K562 (cell line): Measurements from ENCODE around the gene ABCB4. TPM values are rescaled to one million over a fixed set of nuclear protein-coding genes. Genes with fewer than 3 reads are reported as not detected.

Experiments used
- ATAC-seq: fragments of 200-7000 bp; cut with Tn5 transposase; 3 replicates; pipeline ENCODE4 v1.9.1; 2020; ENCODE audit warnings: moderate library complexity
- BruUV-seq: library from RNA; stranded (reverse); fragments of 400-500 nt; replicated peaks from 2 replicates; lab custom pipeline; 2021; lab: Mats Ljungman, UMichigan
- CTCF ChIA-PET: fragments of 300-600 bp; formaldehyde crosslinking; extraction: SDS; loops from one replicate; lab custom pipeline; 2021; ENCODE audit warnings: low intra/inter-chr PET ratio; lab: Yijun Ruan, JAX
- POLR2A ChIA-PET: fragments of 300-600, 350-650 bp; sonication (Branson Sonifier 250); formaldehyde crosslinking; extraction: SDS; loops from one replicate; lab custom pipeline; 2021; ENCODE audit warnings: antibody characterized with exemption, inconsistent platforms; lab: Yijun Ruan, JAX
- DNase-seq, 4 experiments: peaks; one replicate each; pipeline versions ENCODE4 v3.0.0 to v3.0.0-alpha.2; 2011 to 2018; ENCODE audit warnings: low spot score in 3 of 4, mixed read lengths in 3 of 4; ENCODE audit errors: extremely low read depth in 1 of 4
- FAIRE-seq: peaks from 2 replicates; lab custom pipeline; 2011; peaks lifted over from hg19 to GRCh38; lab: Jason Lieb, UNC
- H2AFZ ChIP-seq: 2 replicates; pipeline ENCODE4 v1.6.0; 2011; ENCODE audit warnings: low read depth, low read length, control low read depth, inconsistent platforms
- H3K27ac ChIP-seq: fragments of 200-600 bp; 3 replicates; pipeline ENCODE4 v1.8.0; 2011; ENCODE audit warnings: low read depth, mild to moderate bottlenecking, control low read depth, inconsistent platforms, low read length, moderate library complexity, mixed read lengths; ENCODE audit errors: extremely low read depth
- H3K27me3 ChIP-seq, 2 experiments: fragments of 300-600 bp in 1 of 2; 2 replicates in 1 of 2; 3 replicates in 1 of 2; pipeline versions ENCODE4 v1.6.0 to v1.8.0; 2011; ENCODE audit warnings: inconsistent platforms in 2 of 2, low read length in 2 of 2, mild to moderate bottlenecking in 1 of 2, mixed read lengths in 1 of 2, moderate library complexity in 1 of 2; ENCODE audit not compliant: control insufficient read depth in 2 of 2, insufficient read depth in 2 of 2
- H3K36me3 ChIP-seq: fragments of 300-600 bp; 3 replicates; pipeline ENCODE4 v1.8.0; 2011; ENCODE audit warnings: mild to moderate bottlenecking, low read length, inconsistent platforms; ENCODE audit not compliant: control insufficient read depth, insufficient read depth
- H3K4me1 ChIP-seq, 2 experiments: fragments of 200-600 bp in 1 of 2; replicated peaks in 1 of 2; 2 replicates in 1 of 2; 3 replicates in 1 of 2; pipeline versions ENCODE4 v1.5.1 to v1.8.0; 2011; ENCODE audit warnings: inconsistent platforms in 2 of 2, low read length in 2 of 2, mild to moderate bottlenecking in 1 of 2, mixed read lengths in 1 of 2, moderate library complexity in 1 of 2; ENCODE audit not compliant: control insufficient read depth in 2 of 2, insufficient read depth in 2 of 2
- H3K4me2 ChIP-seq: 2 replicates; pipeline ENCODE4 v1.6.1; 2011; ENCODE audit warnings: low read length, control low read depth, inconsistent platforms, mixed read lengths; ENCODE audit not compliant: insufficient read depth
- H3K4me3 ChIP-seq: fragments of 200-600 bp; sonication (generic), shearing (Covaris generic); 2 replicates; pipeline ENCODE4 v1.5.1; 2016; ENCODE audit warnings: control low read depth, inconsistent platforms
- H3K79me2 ChIP-seq: fragments of 200-600 bp; 3 replicates; pipeline ENCODE4 v1.8.0; 2011; ENCODE audit warnings: low read length, inconsistent platforms; ENCODE audit not compliant: control insufficient read depth, insufficient read depth
- H3K9ac ChIP-seq, 2 experiments: 2 replicates each; pipeline versions ENCODE4 v1.6.0 to v1.6.1; 2011; ENCODE audit warnings: low read depth in 2 of 2, low read length in 2 of 2, control low read depth in 1 of 2, inconsistent platforms in 1 of 2, mild to moderate bottlenecking in 1 of 2, mixed read lengths in 1 of 2; ENCODE audit not compliant: insufficient read depth in 1 of 2
- H3K9me1 ChIP-seq: one replicate; pipeline ENCODE4 v1.6.0; 2011; ENCODE audit warnings: inconsistent platforms, mild to moderate bottlenecking, low read length, moderate library complexity; ENCODE audit not compliant: control insufficient read depth, insufficient read depth
- H3K9me3 ChIP-seq: replicated peaks from 2 replicates; pipeline ENCODE4 v1.5.1; 2011; ENCODE audit warnings: low read depth, low read length, inconsistent platforms; ENCODE audit not compliant: control insufficient read depth, insufficient read depth
- H4K20me1 ChIP-seq: replicated peaks from 2 replicates; pipeline ENCODE4 v1.6.1; 2011; ENCODE audit warnings: low read length, inconsistent platforms, mixed read lengths; ENCODE audit not compliant: control insufficient read depth, insufficient read depth
- CBFB ChIP-seq: sonication (generic); formaldehyde crosslinking; IDR thresholded peaks from 2 replicates; pipeline ENCODE4 v1.4.0; 2020; ENCODE audit warnings: mild to moderate bottlenecking, missing genetic modification reagents
- FOXJ3 ChIP-seq: sonication (generic); formaldehyde crosslinking; IDR thresholded peaks from 2 replicates; pipeline ENCODE4 v1.4.0; 2020; ENCODE audit warnings: mild to moderate bottlenecking, missing genetic modification reagents
- NR1H2 ChIP-seq: sonication (generic); formaldehyde crosslinking; IDR thresholded peaks from 2 replicates; pipeline ENCODE4 v1.4.0; 2020; ENCODE audit warnings: mild to moderate bottlenecking, missing genetic modification reagents
- SNIP1 ChIP-seq: fragments of 450-650 bp; IDR thresholded peaks from 2 replicates; pipeline ENCODE4 v1.7.1; 2017; ENCODE audit warnings: low read depth, mild to moderate bottlenecking
- ZNF263 ChIP-seq: sonication (generic); formaldehyde crosslinking; IDR thresholded peaks from 2 replicates; pipeline ENCODE4 v1.8.0; 2022; ENCODE audit warnings: mild to moderate bottlenecking, missing genetic modification reagents, borderline replicate concordance
- WGBS: fragments of 100-300 bp; shearing (Covaris generic); methylation state at CpG from one replicate; pipeline ENCODE4 v1.1.6; 2016; ENCODE audit warnings: low coverage, mixed read lengths; ENCODE audit not compliant: insufficient coverage; ENCODE audit errors: missing lambda C conversion rate; 5-methylcytosine and 5-hydroxymethylcytosine counted together
- in situ Hi-C: fragments of 300-500 bp; cut with MboI; formaldehyde crosslinking; loops from 4 replicates; pipeline ENCODE4 v1.15.0; 2018; ENCODE audit warnings: inconsistent platforms, mixed read lengths
- intact Hi-C: fragments of 100-400 bp; cut with micrococcal nuclease; formaldehyde crosslinking; loops from 2 replicates; pipeline ENCODE4 v1.14.2; 2022
- polyA plus RNA-seq, 8 experiments: library from polyadenylated mRNA; depleted of rRNA in 4 of 8; stranded (reverse) in 5 of 8; unstranded in 3 of 8; fragments of >200 nt; fragmentation: Nextera tagmentation in 2 of 8; fragmentation: Illumina TruSeq in 1 of 8; extraction: Ambion mirVana in 2 of 8; extraction: Trizol in 1 of 8; gene quantifications; 2 replicates each; pipeline versions ENCODE4 v1.2.1 to v1.2.3, GENCODE V29; 2011 to 2014; ENCODE audit warnings: inconsistent platforms in 1 of 8, missing spikeins in 1 of 8
- total RNA-seq, 7 experiments: library from RNA; depleted of rRNA in 6 of 7; stranded (reverse); fragments of >200 nt in 6 of 7; fragmentation: Illumina TruSeq in 2 of 7; extraction: Trizol in 2 of 7; gene quantifications; 2 replicates each; pipeline versions ENCODE4 v1.2.1 to v1.2.3, GENCODE V29; 2011 to 2021; ENCODE audit warnings: low replicate concordance in 1 of 7
- TF ChIP-seq, protein P1 (sequence below): sonication (generic); formaldehyde crosslinking; IDR thresholded peaks from 2 replicates; pipeline ENCODE4 v1.8.0; 2022; ENCODE audit warnings: mild to moderate bottlenecking, low read depth, missing genetic modification reagents
- TF ChIP-seq, protein P2 (sequence below): fragments of 250-450 bp; sonication (Bioruptor Pico); IDR thresholded peaks from 2 replicates; pipeline ENCODE4 v1.5.0; 2021; ENCODE audit warnings: mild to moderate bottlenecking, moderate library complexity
- TF ChIP-seq, protein P3 (sequence below), 2 experiments: fragments of 450-650 bp; conservative IDR thresholded peaks; 2 replicates each; pipeline ENCODE4 v1.6.1; 2017; ENCODE audit warnings: mild to moderate bottlenecking in 2 of 2, moderate library complexity in 2 of 2

Gene ABCB4
- total and polyA plus RNA-seq, 9 of the 15 experiments (the other 6 are each of a cell fraction or from before 2014, with no cell fraction given): 0.06 to 0.73 (median 0.40) TPM

DNA sequence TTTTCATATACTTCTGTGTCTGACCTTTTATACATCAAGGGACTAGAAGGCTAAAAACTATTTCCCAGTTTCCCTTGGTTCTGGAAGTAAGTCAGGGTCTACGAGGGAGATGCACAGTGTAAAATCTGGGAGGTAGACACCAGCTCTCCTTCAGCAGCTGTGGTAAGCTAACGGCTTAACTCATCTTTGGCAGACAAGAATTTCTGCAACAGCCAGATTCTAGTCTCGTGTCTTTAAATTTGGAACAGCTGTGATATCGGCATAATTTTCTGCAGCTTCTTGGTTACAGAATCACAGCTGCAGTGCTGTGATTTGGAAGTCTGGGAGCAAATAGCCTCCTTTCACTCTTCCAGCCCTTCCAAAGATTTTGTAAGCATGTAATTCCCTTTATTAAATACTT lies 37.4 kb upstream of the ABCB4 start (continued):
- TF ChIP-seq, protein P1, sequence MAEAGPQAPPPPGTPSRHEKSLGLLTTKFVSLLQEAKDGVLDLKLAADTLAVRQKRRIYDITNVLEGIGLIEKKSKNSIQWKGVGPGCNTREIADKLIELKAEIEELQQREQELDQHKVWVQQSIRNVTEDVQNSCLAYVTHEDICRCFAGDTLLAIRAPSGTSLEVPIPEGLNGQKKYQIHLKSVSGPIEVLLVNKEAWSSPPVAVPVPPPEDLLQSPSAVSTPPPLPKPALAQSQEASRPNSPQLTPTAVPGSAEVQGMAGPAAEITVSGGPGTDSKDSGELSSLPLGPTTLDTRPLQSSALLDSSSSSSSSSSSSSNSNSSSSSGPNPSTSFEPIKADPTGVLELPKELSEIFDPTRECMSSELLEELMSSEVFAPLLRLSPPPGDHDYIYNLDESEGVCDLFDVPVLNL: no peak
- TF ChIP-seq CBFB (CRISPR knock-in tag) (no peak), ZNF263 (CRISPR knock-in tag) (no peak), SNIP1 (no peak)
- TF ChIP-seq, protein P2, sequence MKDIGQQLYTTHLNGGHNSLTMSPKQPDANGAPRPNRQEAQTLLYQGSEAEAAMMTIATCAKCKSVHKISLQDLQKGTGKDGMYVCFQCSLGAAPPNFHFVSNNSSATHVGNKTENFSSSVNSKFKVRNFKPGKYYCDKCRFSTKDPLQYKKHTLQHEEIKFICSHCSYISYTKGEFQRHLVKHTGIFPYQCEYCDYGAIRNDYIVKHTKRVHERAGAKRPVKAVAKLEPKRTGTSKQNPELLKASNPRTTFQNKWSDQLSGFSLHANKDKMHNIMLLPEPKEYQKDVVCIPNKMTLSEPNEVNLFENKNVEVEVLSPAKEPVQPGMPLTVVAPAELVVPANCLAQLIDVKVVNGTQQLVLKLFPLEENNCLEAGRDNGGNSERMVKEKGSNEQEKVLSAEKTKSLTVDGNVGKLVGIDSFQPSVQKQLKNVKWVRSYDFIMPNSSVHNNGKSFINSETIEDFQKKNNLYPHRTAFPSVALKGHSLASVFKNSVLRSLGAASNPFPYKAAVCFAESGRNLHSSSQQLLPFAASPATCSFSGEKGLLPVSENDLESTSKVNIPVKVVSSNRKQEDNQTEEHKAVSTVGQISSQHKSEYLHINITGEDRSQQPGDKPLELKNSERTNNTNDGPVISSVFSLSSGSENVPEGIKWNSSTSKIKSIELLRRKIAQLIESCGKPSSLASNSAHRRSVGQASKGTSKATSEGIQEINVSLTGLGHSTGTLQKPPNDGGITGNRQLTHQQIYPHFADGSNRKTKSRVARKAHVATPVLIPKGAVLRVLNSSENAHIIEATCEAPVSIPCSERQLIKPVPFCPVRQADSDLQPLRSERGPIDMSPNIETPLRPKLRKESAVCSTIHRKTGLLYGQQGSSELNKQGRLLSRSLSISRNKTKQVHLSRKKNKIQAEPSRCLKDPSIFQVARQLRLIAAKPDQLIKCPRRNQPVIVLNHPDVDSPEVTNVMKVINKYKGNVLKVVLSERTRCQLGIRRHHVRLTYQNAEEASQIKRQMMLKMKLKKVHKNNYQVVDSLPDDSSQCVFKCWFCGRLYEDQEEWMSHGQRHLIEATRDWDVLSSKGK (CRISPR knock-in tag): no peak
- TF ChIP-seq, all 486 proteins: peak for 0

DNA sequence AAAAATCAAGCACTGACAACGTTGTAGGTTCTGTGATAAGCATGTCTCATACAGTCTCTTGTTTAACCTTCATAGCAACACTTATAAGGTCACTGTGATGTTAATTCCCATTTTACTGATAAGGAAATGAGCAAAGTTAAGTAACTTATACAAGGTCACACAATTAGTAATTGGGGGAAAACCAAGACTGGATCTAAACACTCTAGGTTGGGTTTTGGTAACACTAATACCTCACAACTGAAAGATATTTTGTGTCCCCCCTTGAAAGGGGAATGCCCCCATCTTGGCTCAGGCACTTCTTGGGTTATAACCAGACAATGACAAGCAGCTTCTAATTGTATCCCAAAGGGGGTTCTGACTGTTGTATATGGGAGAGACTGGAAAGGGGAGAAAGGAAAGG lies 36.0 kb upstream of the ABCB4 start:
- intact Hi-C loops: no loop called here
- no peak overlapping the region for H3K4me2 ChIP-seq
- no peaks in the 10 kb centered on the region for H3K36me3 ChIP-seq
- no peak overlapping the region for H3K27ac ChIP-seq
- WGBS: 0% methylated on average over 1 of the region's 1 CpG
- ChIA-PET POLR2A (interaction anchor here (0.7 kb wide), 1 partner anchor 14 kb away, joined by 4 read pairs; no protein-coding TSS in a partner anchor), CTCF (no interaction called here)
- no peaks in the 10 kb centered on the region for H3K27me3 ChIP-seq
- H4K20me1 ChIP-seq: no peaks in the 10 kb centered on the region
- no peaks in the 10 kb centered on the region for H3K4me1 ChIP-seq
- no peak overlapping the region for H2AFZ ChIP-seq
- H3K9me1 ChIP-seq: no peaks in the 10 kb centered on the region
- no peak for TF ChIP-seq FOXJ3 (CRISPR knock-in tag)
- TF ChIP-seq, protein P3, sequence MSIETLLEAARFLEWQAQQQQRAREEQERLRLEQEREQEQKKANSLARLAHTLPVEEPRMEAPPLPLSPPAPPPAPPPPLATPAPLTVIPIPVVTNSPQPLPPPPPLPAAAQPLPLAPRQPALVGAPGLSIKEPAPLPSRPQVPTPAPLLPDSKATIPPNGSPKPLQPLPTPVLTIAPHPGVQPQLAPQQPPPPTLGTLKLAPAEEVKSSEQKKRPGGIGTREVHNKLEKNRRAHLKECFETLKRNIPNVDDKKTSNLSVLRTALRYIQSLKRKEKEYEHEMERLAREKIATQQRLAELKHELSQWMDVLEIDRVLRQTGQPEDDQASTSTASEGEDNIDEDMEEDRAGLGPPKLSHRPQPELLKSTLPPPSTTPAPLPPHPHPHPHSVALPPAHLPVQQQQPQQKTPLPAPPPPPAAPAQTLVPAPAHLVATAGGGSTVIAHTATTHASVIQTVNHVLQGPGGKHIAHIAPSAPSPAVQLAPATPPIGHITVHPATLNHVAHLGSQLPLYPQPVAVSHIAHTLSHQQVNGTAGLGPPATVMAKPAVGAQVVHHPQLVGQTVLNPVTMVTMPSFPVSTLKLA (conservative IDR thresholded peaks at IDR 0.05): no peak
- no peak for TF ChIP-seq NR1H2
- TF ChIP-seq, all 486 proteins: peak for 0
- H3K9me3 ChIP-seq: no peaks in the 10 kb centered on the region
- ATAC-seq (no peak), DNase-seq (no peak), FAIRE-seq (no peak)
- no peak overlapping the region for H3K4me3 ChIP-seq
- no peaks in the 10 kb centered on the region for H3K79me2 ChIP-seq
- BruUV-seq: no TSS peak
- in situ Hi-C loops: no loop called here
- H3K9ac ChIP-seq: no peak overlapping the region
